GM18508 (cell line): ENCODE results near the gene MCOLN2.
"Not testable (repeated sequence)": the region's sequence is repeated elsewhere in the genome, so short reads cannot be mapped to it uniquely, and the experiment has no call there.

Experiments
- ATAC-seq: cut with Tn5 transposase; IDR thresholded peaks from one replicate; pipeline ENCODE4 v1.9.1; 2021; ENCODE audit warnings: moderate number of reproducible peaks; ENCODE audit not compliant: insufficient read depth, unreplicated experiment

The MCOLN2 gene

DNA sequence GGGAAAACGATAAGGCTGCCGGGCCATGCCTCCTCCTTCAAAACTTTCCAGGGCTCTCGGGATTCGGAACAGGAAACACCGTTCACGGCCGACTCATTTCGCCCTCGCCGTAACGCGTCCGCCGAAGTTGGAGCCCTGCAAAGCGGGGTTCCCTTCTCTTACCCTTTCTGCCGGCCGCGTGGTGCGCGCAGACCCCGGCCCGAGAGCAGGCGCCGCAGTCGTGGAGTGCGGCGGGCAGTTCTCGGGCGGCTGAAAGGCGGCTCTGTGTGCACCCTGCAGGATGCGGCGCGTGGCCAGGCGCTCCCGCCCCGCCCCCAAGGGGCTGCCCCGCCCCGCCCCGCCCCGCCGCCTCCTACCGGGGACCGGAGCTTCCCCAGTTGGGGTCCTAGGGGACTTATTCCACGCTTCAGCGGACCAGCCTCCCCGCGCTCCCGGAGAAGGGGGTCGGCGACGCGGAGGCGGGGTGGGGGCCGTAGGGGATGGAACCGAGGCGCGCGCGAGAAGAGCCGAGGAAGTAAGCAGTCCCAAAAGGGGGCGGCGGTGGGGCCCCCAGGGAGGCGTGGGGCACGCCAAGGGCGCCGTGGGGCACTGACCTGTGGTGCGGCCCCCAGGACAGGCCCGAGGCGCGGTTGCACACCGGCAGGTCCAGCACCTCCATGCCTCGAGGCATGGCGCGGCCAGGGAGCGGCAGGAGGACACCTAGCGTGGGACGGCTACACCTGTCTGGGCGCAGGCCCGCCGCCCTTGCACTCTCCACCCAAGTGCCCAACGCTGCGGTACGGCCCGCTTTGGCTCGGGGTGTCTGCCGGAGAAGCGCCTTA is at the start of gene MCOLN2:
Gene MCOLN2 (minus strand): TSS at position 268 of the 821 bp plus-strand sequence. CDS start 241 bp downstream, at position 27.
- no peak for ATAC-seq

DNA sequence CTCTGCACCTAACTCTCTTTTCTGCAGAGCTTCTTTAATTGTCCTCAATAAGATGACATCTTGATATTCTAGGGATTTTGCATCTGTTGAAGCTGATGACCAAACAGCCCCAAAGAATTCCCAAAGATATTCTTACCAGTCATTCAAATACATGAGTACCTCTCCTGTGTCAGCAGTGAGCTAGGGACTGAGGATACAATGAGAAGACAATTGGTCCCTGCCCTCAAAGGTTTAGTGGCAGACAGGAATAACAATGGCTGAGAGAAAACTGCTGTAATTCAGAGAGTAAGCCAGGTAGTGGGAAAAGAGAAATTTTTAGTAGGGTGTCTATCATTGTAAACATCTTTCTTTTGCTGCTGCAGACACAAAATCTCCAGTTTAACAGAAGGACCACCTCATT is 45.5 kb upstream of the MCOLN2 start:
- no peak for ATAC-seq

DNA sequence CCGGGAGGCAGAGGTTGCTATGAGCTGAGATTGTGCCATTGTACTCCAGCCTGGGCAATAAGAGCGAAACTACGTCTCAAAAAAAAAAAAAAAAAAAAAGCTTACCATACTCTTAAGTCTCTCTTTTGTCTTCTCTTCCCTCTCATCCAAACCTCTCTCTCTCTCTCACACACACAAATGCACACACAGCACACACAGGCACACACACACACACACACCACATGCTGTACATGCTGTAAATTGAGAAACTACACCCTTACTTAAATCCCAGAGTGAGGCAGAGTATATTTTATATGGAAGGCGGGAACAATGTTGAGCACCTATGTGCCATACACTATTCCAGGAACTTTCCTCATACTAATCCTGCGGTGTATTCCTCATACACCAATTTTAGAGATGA is 44.9 kb upstream of the MCOLN2 start:
- no peak for ATAC-seq

DNA sequence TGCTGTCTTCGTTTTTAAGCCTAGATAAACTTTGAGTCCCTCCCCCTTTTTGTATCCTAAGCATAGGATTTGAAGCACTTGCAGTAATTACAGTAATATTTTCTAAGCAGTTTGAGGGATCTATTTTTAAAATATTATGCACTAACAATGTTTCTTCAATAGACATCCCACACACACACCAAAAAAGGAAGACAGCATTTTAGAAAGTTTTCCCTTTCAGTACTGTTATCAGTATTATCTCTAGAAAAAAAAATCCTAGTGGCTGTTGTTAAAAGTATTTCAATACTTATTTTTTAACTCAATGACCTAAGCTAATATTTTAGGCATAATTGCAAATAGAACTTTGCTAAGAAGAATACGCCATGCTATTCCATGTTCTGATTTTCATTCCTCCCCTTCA is 36.3 kb upstream of the MCOLN2 start:
- no peak for ATAC-seq

DNA sequence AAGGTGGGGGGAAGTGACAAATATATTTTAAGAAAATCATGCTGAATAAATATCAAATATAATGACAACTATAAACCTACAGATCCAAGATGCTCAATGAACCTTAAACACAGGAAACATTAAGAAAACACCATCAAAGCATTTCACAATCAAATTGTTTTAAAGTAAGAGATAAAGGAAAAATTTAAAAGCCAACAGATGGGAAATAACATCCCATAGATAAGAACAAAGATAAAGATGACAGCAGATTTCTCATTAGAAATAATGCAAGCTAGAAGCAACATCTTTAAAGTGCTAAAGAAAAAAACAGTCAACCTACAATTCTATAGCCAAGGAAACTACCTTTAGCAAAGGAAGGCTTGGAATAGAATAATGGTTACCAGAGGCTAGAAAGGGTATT is 33.6 kb upstream of the MCOLN2 start:
- ATAC-seq, result no peak

DNA sequence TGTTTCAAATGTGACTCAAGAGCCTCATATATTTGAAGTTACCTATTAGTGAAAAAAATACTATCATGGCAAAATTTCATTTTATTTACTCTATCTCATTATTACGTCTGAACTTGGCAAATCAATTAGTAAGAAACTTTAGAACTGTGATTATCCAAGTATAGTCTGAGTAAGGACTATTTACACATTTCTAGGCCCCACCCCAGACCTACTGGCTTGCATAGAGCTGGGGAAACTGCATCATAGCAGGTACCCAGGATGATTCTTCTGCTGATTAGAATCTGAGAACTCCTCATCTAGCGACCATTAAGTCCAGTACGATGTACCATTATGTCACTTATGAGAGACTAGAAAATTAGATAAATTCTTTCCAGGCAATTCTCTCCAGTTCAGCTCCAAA is 31.2 kb upstream of the MCOLN2 start:
- no peak for ATAC-seq

DNA sequence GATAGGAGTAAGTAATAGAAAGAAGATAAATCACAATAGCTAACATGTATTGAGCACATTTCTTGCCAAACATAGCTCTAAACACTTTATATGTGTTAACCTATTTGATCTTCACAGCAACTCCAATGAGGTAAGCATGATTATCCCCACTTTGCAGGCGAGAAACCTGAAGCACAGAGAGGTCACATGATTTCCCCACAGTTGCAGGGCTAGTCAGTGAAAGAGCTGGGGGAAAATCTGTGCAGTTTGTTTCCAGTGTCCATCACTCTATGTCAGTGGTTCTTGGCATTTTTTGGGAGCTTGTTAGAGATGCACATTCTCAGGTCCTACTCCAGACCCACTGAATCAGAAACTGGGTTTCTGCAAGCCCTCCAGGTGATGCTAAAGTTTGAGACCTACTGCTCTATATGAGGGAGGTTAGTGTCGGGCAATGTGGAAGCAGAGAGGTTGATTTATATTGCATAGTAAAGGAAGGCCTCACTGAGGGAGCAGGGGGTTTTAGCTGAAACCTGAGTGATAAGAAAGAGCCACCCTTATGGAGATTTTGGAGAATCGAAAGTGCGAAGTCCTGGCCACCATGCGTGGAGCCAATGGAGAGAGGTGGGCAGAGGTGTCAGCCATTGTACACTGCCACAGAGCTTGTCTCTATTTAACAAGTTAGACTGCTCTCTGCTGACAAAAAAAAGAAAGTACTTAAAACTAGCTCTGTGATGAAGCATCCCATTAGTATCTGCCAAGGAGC is 30.5 kb upstream of the MCOLN2 start:
- ATAC-seq, result no peak

DNA sequence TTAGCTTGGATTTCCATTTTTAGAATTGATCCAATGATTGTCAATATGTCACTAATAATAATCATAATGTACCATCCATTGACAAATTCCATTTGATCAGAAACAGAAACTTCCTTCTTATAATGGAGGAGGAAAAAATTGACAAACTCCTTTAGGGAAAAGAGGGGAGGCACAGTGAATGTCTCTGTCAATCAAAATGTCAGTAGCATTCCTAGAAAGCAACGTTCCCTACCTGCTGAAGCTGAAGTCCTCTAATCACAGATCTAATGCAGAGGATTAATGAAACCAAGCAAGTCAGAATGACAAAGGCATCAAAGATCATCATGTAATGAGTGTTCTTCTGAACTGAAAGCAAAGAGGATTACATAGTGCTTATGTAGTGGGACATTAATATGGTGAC is 29.0 kb upstream of the MCOLN2 start:
- no peak for ATAC-seq

DNA sequence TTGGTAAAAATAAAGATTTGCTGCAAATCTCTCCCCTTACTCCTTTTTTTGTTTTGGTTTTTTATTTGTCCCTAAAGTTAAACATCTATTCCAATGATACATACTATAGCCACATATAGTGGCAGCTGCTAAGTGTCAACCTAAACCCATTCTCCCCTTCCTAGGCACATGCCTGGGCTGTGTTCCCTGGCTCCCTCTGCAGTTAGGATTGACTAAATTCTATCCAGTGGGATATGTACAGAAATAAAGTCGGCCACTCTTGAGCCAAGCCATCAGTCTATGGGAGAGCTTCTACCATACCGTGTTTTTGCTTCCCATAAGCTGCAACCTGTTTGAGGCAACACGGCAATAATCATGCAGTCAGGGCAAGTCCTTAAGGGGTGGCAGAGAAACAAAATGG is 27.8 kb upstream of the MCOLN2 start:
- ATAC-seq, result no peak

DNA sequence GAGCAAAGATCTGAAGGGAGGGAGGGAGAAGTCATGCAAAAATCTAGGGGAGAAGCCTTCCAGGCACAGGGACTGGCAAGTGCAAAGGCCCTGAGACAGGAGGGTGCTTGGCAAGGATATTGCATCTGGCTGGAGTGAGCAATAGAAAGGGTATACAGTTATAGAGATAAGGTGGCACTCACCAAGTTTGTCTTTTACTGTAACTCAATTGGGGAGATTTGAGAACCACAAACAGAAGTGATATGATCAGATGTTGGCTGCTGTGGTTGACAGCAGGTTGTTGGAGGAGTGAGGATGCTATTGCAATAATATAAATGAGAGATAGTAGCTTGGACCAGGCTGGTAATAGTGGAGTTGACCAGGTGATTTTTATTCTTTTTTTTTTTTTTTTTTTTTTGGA is 25.8 kb upstream of the MCOLN2 start:
- no peak for ATAC-seq

DNA sequence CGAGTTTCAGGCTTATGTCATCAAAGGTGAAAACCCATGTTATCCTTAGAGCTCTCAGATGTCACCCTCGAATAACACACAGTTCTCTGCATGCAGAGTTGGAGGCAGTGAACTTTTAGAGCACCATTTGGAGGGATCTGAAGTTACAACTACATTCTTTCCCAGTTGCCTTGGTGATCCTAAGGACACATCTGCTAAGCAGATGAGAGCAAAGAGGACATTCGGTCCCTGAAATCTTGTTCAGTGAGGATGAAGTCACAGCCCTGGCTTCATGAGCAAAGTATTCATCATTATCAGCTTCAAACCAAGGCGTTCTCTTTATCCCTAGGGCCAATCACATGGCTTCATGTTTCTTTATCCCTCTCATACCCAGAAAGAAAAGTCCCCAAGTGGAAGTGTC is 23.1 kb upstream of the MCOLN2 start:
- ATAC-seq, result no peak

DNA sequence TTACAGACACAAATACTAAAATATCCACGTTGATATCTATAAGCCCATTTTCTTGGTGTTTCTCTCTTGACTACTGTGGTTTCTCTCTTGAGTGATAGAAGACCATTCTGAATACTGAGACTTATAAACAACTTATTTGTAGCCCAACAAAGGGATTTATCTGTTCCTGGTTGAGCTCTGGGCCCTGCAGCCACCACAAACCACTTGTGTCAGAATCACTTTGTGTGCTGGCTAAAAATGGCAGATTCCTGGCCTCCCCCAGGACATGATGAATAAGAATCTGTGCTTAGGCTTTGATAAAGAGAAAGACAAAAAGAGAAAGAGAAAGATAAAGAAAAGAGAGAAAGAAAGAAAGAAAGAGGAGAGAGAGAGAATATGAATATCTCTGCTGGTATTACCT is 18.9 kb upstream of the MCOLN2 start:
- ATAC-seq, result no peak

DNA sequence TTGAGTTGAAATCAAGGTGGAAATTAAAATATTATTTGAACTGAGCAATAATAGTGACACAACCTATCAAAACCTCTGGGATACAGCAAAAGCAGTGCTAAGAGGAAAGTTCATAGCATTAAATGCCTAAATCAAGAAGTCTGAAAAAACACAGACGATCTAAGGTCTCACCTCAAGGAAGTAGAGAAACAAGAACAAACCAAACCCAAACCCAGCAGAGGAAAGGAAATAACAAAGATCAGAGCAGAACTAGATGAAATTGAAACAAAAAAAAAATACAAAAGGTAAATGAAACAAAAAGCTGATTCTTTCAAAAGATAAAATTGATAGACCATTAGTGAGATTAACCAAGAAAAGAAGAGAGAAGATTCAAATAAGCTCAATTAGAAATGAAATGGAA is 8.7 kb upstream of the MCOLN2 start:
- not testable (repeated sequence) for ATAC-seq

DNA sequence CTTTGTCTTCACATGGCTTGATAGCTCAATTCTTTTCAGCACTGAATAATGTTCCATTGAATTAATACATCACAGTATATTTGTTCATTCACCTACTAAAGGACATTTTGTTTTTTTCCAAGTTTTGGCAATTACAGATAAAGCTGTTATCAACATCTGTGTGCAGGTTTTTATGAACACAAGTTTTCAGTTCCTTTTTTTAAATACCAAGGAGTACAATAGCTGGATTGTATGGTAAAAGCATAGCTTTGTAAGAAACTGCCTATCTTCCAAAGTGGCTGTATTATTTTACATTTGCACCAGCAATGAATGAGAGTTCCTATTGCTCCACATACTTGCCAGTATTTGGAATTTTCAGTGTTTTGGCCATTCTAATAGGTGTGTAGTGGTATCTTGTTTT is 4.8 kb upstream of the MCOLN2 start:
- ATAC-seq, result no peak

DNA sequence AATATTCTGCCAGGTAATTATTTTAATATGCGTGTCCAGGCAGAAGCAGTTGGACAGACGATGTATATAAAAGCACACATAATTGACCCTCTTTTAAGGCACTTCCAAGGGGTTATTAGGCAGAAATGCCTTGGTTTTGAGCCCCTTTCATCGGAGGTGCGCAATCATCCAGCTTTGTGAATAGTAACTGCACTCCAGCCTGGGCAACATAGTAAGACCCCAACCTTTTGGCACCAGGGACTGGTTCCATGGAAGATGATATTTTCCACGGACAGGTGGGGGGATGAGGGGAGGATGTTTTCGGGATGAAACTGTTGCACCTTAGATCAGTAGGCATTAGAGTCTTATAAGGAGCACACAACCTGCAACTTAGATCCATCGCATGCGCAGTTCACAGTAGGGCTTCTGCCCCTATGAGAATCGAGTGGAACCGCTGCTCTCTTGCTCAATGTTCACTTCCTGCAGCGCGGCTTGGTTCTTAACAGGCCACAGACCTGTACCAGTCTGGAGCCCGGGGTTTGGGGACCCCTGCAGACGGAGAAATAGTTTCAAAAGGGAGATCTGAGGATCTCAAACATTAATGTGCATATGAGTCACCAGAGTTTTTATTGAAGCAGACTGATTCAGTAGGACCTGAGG is 1.8 kb upstream of the MCOLN2 start:
- ATAC-seq, result peak; percentile 24

DNA sequence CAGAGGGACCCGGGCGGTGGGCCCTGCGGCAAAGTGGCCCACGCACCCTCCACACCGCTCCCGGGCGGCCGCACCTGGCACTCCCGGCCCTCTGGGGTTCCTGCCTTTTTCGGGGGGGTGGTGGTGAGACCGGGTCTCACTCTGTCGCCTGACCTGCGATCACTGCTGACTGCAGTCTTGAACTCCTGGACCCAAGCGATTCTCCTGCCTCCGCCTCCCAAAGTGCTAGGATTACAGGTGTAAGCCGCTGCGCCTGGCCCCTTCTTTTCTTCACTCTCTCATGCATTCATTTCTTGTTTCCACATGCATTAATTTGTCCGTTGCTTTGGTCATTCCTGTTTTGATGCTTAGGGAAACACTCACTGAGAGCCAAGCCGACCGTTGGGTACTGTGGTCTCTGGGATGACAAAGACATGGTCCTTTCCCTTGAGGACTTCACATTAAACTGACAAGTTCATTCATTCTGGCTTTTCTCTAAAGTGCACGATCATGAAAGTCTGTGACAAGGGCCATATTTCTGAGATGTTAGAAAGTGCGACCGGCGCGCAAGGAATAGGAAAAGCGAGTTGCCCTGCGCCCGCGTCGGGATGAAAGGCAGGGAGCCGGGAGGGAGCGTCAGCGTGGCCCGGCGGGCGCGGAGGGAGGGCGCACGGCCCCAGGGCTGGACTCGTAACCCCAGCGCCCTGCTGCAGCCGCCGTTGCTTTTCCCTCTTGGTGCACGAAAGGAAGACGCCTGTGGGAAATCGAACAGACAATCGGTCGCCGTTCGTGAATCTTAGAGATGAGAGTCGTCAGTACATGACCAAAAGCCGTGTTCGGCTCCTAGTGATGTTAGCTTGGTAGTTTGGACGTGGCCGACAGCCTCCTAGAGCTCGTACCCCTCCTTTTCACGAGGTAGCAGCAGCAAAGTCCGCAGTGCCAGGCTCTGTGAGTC is 1.0 kb upstream of the MCOLN2 start:
- no peak for ATAC-seq

DNA sequence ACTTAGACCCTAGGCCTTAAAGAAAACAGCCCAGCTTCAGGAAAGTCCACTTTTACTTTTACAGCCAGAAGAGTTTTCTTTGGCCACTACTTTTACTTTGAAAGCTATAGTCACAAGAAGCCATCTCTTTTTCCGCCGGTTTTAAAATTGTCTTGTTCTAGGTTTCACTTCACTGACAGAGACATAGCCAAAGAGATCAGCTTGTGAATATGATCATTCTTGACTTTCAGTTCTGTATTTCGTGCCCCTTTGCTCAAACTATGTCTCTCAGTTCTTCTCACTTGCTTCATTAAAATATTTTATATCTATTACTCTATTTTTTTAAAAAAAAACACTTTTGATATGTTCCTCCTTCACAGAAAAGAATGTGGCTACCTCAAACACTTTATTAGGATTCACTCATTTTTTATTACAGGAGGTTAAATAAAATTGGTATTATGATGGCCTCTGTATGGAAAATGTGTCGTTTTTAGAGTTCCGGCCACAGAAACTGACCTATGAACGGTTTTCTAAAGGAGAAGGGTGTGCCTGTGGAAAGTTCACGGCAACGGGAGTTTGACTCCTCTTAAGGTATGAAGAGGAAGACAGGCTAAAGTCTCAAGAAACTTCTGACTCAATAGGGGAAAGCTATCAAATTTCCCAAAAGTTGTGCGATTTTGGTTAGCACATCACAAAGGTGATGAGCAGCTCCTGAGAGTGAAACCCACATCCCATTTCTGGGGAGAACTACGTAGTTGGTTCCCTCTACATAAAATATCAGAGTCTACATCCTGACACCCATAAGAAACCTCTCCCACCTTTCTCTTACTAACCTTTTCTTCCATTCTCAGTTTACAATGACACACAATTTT is 1.2 kb downstream of the MCOLN2 start:
- peak; percentile 35 for ATAC-seq

DNA sequence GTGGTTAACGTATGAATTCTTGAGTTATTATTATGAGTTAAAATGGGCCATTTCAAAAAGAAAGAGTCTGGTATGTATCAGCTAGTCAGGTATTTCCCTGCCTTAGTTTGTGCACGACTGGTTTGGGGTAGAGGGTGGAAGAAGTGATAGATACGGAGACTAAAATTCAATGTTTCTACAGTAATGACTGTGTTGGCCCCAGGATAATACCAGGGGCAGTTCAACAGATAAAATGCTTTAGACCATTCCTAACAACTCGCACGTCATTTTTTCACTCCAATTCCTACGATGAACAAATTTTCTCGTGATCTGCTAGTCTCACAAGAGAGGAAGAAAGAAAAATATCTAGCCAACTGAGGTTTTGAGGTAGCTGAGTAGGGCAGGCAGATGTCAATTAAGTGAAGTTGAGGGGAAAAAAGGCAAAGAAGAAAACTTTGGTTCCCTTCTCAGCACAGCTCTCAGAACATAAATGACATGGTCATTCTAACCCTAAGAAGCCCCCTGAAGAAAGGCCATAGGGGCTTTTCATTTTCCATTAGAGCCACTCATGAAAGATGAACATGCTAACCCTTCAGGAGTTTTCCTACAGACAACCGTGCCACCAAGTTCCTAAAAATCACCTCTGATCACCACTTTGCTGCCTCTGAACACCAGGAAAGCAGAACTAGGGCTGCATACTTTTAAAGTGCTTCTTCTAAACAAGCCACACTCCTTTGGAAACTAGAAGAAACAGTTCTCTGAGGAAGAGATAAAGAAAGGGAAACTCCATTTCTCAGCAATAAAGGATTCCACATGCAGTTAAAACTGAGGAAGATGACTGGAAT is 5.6 kb downstream of the MCOLN2 start:
- ATAC-seq, result no peak

DNA sequence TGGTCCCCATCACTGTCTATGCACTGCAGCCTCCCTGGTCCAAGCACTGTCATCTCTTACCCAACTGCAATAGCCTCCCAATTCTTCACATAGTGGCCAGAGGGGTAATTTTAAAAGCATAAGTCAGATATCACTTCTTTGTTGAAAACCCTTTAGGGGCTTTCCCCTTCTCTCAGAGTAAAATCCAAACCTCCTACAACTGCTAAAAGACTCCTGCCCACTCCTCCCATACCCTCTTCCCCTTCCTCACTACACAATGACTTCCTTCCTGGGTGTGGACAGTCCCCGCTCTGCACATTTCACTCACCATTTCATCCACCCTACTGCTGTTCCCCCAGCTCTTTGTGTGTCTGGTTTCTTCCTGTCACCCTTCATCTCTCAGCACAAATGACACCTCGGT is 8.3 kb downstream of the MCOLN2 start:
- ATAC-seq, result peak; percentile 41
